HG02798 (cell line): ENCODE results near the gene DEPDC4.

Experiments
- ATAC-seq: cut with Tn5 transposase; IDR thresholded peaks from one replicate; pipeline ENCODE4 v1.9.1; 2021; ENCODE audit warnings: mild to moderate bottlenecking; ENCODE audit not compliant: unreplicated experiment, poor library complexity

The DEPDC4 gene

GRCh38 chr12:100219328-100220109 is 47.4 kb downstream of the DEPDC4 start:
- ATAC-seq: no peak

- ATAC-seq: no peak
These were observed 50.5 kb downstream of the DEPDC4 start for GRCh38 chr12:100216337-100216736.

- no peak for ATAC-seq
These were observed 51.7 kb downstream of the DEPDC4 start for GRCh38 chr12:100215209-100215608.

- no peak for ATAC-seq
These were observed 52.4 kb downstream of the DEPDC4 start for GRCh38 chr12:100214518-100214917.

GRCh38 chr12:100213016-100213891 is 53.6 kb downstream of the DEPDC4 start:
- ATAC-seq: no peak

GRCh38 chr12:100211698-100212097 is 55.2 kb downstream of the DEPDC4 start:
- no peak for ATAC-seq

- no peak for ATAC-seq
These were observed 58.0 kb downstream of the DEPDC4 start for GRCh38 chr12:100208834-100209233.

GRCh38 chr12:100207311-100207710 is 59.6 kb downstream of the DEPDC4 start:
- no peak for ATAC-seq

- ATAC-seq: no peak
These were observed 65.1 kb downstream of the DEPDC4 start for GRCh38 chr12:100201604-100202423.

- peak; percentile 91 for ATAC-seq
These were observed 66.3 kb downstream of the DEPDC4 start, which contains the start of gene ACTR6 for GRCh38 chr12:100200463-100201181. ACTR6 (plus strand) TSS chr12:100200815; CDS start chr12:100200852, 37 bp downstream.

GRCh38 chr12:100199347-100200149 is 67.3 kb downstream of the DEPDC4 start:
- ATAC-seq: peak; percentile 82

- ATAC-seq: no peak
These were observed 67.9 kb downstream of the DEPDC4 start for GRCh38 chr12:100199023-100199346.

- no peak for ATAC-seq
These were observed 69.4 kb downstream of the DEPDC4 start for GRCh38 chr12:100197486-100197885.

- ATAC-seq: no peak
These were observed 73.8 kb downstream of the DEPDC4 start for GRCh38 chr12:100193085-100193484.
